Measurements from ENCODE around the gene PCDHGB7. TPM values are rescaled to one million over a fixed set of nuclear protein-coding genes. Genes with fewer than 3 reads are reported as not detected.
"Not testable (repeated sequence)": the region's sequence is repeated elsewhere in the genome, so short reads cannot be mapped to it uniquely, and the experiment has no call there.

The PCDHGB7 gene
- polyA plus RNA-seq, 1 donor from 2014 or later, result 5.1 TPM

GRCh38 chr5:141413540-141414069 is 3.9 kb upstream of the PCDHGB7 start:
- H2AFZ ChIP-seq (ENCODE audit: low read depth, low read length), result no peak overlapping the region
- H3K36me3 ChIP-seq (ENCODE audit: insufficient read depth, low read length), result peaks cover 82% of the 10 kb centered on the region
- H4K20me1 ChIP-seq (ENCODE audit: insufficient read depth), result no peaks in the 10 kb centered on the region
- H3K27ac ChIP-seq (ENCODE audit: low read length), result peak overlapping the region; percentile 45
- peak overlapping the region; percentile 66 for H3K4me3 ChIP-seq (ENCODE audit: low read length)
- no peak overlapping the region for H3K4me2 ChIP-seq (ENCODE audit: low read length)
- H3K9me2 ChIP-seq (ENCODE audit: insufficient read depth, low read length), result no peaks in the 10 kb centered on the region
- no peaks in the 10 kb centered on the region for H3K27me3 ChIP-seq (ENCODE audit: insufficient read depth, low read depth, low read length)
- peaks cover 81% of the 10 kb centered on the region for H3K9me3 ChIP-seq (ENCODE audit: low read length)
- no peak overlapping the region for H3K9ac ChIP-seq (ENCODE audit: low read length)
- peaks cover 3% of the 10 kb centered on the region for H3F3A ChIP-seq (ENCODE audit: insufficient read depth, low read length, poor library complexity, severe bottlenecking)
- H3K79me2 ChIP-seq (replicated peaks; ENCODE audit: insufficient read depth, low read length), result peaks cover 66% of the 10 kb centered on the region
- no peak for TF ChIP-seq POLR2AphosphoS5 (IDR thresholded peaks at IDR 0.05)
- TF ChIP-seq TAF1 (IDR thresholded peaks at IDR 0.05; ENCODE audit: low read depth), result no peak
- no peak for TF ChIP-seq REST (IDR thresholded peaks at IDR 0.05; ENCODE audit: borderline replicate concordance)
- no peak for TF ChIP-seq SMC3 (conservative IDR thresholded peaks at IDR 0.05; ENCODE audit: poor library complexity)
- no peak for TF ChIP-seq EP300 (conservative IDR thresholded peaks at IDR 0.05; ENCODE audit: poor library complexity, severe bottlenecking)
- no peak for TF ChIP-seq MXI1 (conservative IDR thresholded peaks at IDR 0.05; ENCODE audit: poor library complexity, severe bottlenecking)
- no peak for TF ChIP-seq CTCF (IDR thresholded peaks at IDR 0.05; ENCODE audit: poor library complexity, severe bottlenecking)
- TF ChIP-seq EZH2 (IDR thresholded peaks at IDR 0.05; ENCODE audit: borderline replicate concordance, insufficient read depth, low read length, poor library complexity, severe bottlenecking), result no peak
- no peak for TF ChIP-seq RAD21 (conservative IDR thresholded peaks at IDR 0.05)

GRCh38 chr5:141414548-141415274 is 2.8 kb upstream of the PCDHGB7 start:
- H3K27ac ChIP-seq (ENCODE audit: low read length); H3K27me3 ChIP-seq (ENCODE audit: insufficient read depth, low read depth, low read length); H3F3A ChIP-seq (ENCODE audit: insufficient read depth, low read length, poor library complexity, severe bottlenecking); H3K9ac ChIP-seq (ENCODE audit: low read length); H3K9me2 ChIP-seq (ENCODE audit: insufficient read depth, low read length); H4K20me1 ChIP-seq (ENCODE audit: insufficient read depth); H3K4me2 ChIP-seq (ENCODE audit: low read length); H2AFZ ChIP-seq (ENCODE audit: low read depth, low read length): not testable (repeated sequence)
- Histone ChIP-seq H3K79me2 (replicated peaks; ENCODE audit: insufficient read depth, low read length) (peaks cover 70% of the 10 kb centered on the region), H3K36me3 (ENCODE audit: insufficient read depth, low read length) (peaks cover 86% of the 10 kb centered on the region), H3K9me3 (ENCODE audit: low read length) (peaks cover 81% of the 10 kb centered on the region), H3K4me3 (ENCODE audit: low read length) (peak overlapping the region; percentile 66)

GRCh38 chr5:141415275-141415618 is 2.2 kb upstream of the PCDHGB7 start:
- H3K27ac ChIP-seq (ENCODE audit: low read length); H2AFZ ChIP-seq (ENCODE audit: low read depth, low read length); H3K9ac ChIP-seq (ENCODE audit: low read length); H3K4me3 ChIP-seq (ENCODE audit: low read length); H3K4me2 ChIP-seq (ENCODE audit: low read length); H3K9me2 ChIP-seq (ENCODE audit: insufficient read depth, low read length); H3F3A ChIP-seq (ENCODE audit: insufficient read depth, low read length, poor library complexity, severe bottlenecking); H4K20me1 ChIP-seq (ENCODE audit: insufficient read depth); H3K27me3 ChIP-seq (ENCODE audit: insufficient read depth, low read depth, low read length): not testable (repeated sequence)
- Histone ChIP-seq H3K9me3 (ENCODE audit: low read length) (peaks cover 80% of the 10 kb centered on the region), H3K79me2 (replicated peaks; ENCODE audit: insufficient read depth, low read length) (peaks cover 72% of the 10 kb centered on the region), H3K36me3 (ENCODE audit: insufficient read depth, low read length) (peaks cover 86% of the 10 kb centered on the region)

Data from neural cell (in vitro differentiated cells).